CD4-positive, alpha-beta T cell treated with Interleukin-2 at 100 ng/mL for 4 hours (primary cell): ENCODE measurements around the gene ODAD4.

Source experiments
- DNase-seq: peaks from one replicate; pipeline ENCODE4 v3.0.0-alpha.2; 2020; ENCODE audit warnings: low spot score

The ODAD4 gene

GRCh38 chr17:41942626-41943373 is 12.4 kb downstream of the ODAD4 start:
- no peak for DNase-seq

- DNase-seq, result no peak
These were observed 13.1 kb downstream of the ODAD4 start for GRCh38 chr17:41943492-41943891.

- DNase-seq, result no peak
These were observed 14.5 kb downstream of the ODAD4 start for GRCh38 chr17:41944943-41945342.

- DNase-seq, result no peak
These were observed 18.5 kb downstream of the ODAD4 start for GRCh38 chr17:41948762-41949460.

GRCh38 chr17:41956522-41956921 is 26.1 kb downstream of the ODAD4 start:
- DNase-seq, result no peak

- no peak for DNase-seq
These were observed 26.8 kb downstream of the ODAD4 start for GRCh38 chr17:41957031-41957868.

- DNase-seq, result no peak
These were observed 27.5 kb downstream of the ODAD4 start for GRCh38 chr17:41957869-41958439.

- no peak for DNase-seq
These were observed 28.6 kb downstream of the ODAD4 start for GRCh38 chr17:41959030-41959335.

GRCh38 chr17:41959336-41960095 is 29.1 kb downstream of the ODAD4 start:
- no peak for DNase-seq

- no peak for DNase-seq
These were observed 31.7 kb downstream of the ODAD4 start for GRCh38 chr17:41962111-41962510.

GRCh38 chr17:41962768-41963434 is 32.5 kb downstream of the ODAD4 start:
- DNase-seq, result peak; percentile 73

- DNase-seq, result peak; percentile 70
These were observed 35.5 kb downstream of the ODAD4 start for GRCh38 chr17:41965694-41966462.

- peak; percentile 90 for DNase-seq
These were observed 36.2 kb downstream of the ODAD4 start, which contains the start of gene CNP for GRCh38 chr17:41966463-41967140. Gene CNP (plus strand): TSS chr17:41966795. CDS start chr17:41966885, 90 bp downstream.

GRCh38 chr17:41967141-41967920 is 36.9 kb downstream of the ODAD4 start:
- DNase-seq, result peak; percentile 28

GRCh38 chr17:41967921-41968578 is 37.6 kb downstream of the ODAD4 start:
- DNase-seq, result no peak

- no peak for DNase-seq
These were observed 38.3 kb downstream of the ODAD4 start for GRCh38 chr17:41968676-41969075.

GRCh38 chr17:41970901-41971331 is 40.5 kb downstream of the ODAD4 start:
- no peak for DNase-seq
